Pulmonary artery endothelial cell (primary cell): ENCODE measurements around the gene GNA12. TPM values are rescaled to one million over a fixed set of nuclear protein-coding genes. Genes with fewer than 3 reads are reported as not detected.
A peak's percentile ranks its signal among the peaks of the same experiment; 100 is the strongest.

ENCODE experiments used
- DNase-seq: peaks from one replicate; pipeline ENCODE4 v3.0.0-alpha.2; 2011; ENCODE audit warnings: low read depth, low spot score
- total RNA-seq: library from RNA; depleted of rRNA; stranded (reverse); fragments of >200 nt; gene quantifications from 2 replicates; pipeline ENCODE4 v1.2.3, GENCODE V29; 2014

GNA12 gene
- total RNA-seq, 1 donor from 2014 or later = 20.4 TPM

DNA sequence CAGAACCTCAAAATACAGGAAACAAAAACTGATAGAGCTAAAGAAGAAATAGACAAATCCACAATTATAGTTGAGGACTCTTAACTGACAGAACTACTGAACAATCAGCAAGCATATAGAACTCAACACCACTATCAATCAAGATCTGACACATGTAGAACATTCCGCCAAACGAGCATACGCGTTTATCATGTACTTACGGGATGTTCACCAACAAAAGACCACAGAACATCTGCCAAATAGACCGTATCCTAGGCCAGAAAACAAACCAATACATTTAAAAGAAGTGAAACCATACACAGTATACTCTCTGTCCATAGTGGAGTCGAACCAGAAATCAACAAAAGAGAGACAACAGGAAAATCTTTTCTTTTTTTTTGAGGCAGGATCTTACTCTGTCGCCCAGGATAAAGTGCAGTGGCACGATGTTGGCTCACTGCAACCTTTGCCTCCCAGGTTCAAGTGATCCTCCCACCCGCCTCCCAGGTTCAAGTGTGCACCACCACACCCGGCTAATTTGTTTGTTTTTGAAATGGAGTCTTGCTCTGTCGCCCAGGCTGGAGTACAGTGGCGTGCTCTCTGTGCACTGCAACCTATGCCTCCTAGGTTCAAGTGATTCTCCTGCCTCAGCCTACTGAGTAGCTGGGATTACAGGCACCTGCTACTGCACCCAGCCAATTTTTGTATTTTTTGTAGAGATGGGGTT lies 5.1 kb downstream of the GNA12 start:
- DNase-seq = peak; percentile 36

DNA sequence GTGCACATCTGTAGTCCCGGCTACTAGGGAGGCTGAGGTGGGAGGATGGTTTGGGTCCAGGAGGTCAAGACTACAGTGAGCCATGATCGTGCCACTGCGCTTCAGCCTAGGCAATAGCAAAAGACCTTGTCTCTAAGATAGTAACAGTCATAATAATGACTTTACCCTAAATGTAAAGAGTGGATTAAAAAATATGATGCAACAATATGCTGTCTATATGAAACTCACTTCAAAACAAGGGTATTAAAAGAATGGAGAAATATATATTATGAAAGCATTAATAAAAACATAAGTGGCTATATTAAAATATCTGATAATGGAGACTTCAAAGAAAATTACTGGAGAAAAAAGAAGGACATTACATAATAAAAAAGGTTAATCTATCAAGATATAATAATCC lies 5.7 kb downstream of the GNA12 start:
- DNase-seq = no peak

DNA sequence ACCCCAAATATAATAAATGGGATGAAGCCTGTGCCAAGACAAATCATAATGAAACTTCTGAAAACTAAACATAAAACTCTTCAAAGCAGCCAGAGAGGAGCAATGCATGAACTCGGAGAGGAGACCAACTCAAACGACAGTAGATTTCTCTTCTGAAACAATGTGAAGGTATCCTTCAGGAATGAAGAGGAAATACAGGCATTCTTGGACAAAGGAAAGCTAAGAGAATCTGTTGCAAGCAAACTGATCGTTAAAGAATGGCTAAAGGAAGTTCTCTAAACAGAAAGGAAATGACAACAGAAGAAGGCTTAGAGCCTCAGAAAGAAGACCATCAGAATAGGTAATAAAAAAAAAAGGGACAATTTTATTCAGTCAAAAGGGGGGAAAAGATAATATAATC lies 6.6 kb downstream of the GNA12 start:
- DNase-seq = peak; percentile 27

DNA sequence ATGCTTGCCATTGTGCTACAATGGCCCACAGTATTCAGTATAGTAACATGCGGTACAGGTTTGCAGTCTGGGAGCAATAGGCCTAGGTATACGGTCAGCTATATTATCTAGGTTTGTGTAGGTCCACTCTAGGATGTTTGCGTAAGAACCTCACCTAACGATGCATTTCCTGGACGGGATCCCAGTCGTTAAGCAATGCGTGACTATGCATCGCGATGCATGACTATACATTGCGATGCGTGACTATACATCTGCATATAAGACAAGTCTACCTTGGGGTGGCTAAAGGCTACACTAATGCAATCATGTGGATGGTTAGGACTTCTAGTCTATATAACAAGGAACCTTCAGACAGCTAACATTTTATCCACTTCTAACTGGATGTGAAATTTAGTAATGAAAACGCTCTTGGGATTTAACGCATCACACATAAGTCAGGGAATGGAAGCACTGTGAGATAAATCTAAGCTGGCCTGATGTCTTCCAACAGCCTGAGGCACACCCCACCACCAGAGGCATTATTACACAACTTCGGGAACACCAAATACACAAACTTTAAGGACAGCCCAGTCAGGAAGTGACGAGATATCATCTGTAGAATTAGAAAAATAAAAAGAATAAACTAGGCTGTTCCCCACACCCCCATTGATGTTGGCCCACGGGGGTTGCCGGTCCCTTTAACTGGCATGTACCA lies 9.2 kb downstream of the GNA12 start:
- no peak for DNase-seq

DNA sequence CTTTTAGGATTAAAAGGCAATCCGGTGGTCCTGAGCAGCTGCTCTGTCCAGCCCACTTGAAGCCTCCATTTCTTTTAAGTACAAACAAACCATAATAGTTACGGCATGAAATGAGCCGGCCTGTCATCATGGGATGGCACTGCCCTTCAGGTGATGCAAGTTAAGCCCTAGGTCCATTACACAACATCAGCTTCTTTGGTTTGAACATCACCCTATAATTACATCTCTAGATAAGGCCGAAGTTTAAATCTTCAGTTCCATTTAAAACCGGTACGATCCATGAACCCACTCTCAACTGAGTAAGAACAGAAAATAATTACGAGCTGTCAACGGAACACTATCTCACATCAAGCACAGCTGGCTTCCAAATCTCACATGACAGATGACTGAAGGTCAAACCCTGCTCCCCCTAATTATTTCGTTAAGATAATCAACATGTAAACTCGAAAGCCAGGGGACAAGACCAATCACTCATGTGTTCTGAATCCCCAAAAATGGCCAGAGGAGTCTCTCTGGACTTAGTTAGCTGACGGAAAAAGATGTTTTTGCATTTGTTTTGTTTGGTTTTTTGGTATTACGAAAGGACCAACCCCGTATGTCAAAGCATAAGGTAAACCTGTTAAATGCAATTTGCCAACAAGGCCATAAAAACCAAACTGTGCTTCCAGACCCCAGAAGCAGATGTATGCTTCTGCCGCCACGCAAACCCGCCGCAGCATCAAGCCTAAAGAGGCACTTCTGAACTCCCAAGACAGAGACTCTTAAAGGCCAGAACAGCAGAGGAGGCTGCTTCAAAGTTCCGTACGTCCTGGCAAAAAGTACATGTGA lies 10.8 kb downstream of the GNA12 start:
- no peak for DNase-seq

DNA sequence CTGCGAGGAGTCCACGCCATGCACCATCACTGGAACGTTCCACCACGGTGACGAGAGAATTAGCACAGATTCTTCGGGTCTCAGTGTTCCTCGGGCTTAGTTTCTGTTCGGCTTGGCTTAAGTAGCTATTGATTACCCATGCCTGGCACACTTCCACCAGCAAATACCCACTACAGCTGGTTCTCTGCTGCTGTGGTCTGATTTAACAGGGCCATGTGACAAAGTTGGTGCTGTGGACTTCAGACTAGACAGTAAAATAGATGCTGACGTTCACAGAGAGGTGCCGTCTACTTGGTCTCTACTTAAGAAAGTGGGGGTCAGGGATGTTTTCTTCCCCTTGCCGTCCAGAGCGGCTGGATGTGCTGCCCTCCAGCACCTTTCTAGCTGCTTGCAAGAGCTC lies 11.6 kb downstream of the GNA12 start:
- DNase-seq = no peak

DNA sequence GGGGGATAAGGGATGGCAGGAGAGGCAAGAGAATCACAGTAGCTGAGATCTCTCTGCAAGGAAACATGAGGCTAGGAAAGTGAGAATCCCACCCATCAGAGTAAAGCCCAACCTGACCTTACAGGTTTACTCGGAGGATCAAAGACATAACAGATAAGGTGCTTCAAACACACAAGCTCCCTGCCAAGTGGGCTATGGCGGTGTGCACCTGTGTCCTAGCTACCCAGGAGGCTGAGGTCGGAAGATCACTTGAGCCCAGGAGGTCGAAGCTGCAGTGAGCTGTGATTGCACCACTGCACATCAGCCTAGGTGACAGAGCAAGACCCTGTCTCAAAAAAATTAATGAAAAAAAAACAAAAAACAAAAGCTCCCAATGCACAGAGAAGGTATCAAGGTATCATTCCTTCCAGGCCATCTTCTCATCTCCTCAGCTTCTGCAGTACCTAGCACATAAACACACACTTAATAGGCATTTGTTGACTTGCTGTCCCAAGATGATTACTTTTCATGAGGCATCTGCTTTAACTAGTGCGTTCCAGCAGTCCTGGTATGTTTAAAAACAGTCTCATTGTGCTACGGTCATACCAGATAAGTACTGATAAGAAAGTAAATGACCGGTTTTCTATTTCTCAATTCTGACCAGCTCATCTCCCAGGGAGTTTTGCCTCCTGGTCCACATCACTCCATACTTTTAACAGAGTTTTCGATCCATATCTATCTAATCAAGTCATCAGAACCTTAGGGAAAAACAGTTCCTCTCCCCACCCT lies 13.3 kb downstream of the GNA12 start:
- DNase-seq = no peak

DNA sequence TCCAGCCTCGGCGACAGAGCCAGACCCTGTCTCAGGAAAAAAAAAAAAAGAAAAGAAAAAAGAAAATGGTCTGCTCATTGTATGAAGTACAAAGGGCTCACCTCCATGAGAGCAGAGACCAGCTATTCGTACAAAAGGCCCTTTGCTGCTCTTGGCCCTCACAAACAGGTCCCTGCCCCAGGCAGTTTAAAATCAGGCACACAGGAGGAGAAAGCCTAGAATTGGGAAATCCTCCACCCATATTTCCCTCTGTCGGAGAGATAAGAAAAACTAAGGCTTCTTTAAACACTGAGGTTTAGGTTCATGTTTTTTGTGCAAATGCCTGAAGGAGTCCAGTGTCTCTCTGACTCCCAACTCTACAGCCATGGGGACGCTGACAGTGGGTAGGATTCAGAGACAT lies 15.1 kb downstream of the GNA12 start:
- DNase-seq = no peak

DNA sequence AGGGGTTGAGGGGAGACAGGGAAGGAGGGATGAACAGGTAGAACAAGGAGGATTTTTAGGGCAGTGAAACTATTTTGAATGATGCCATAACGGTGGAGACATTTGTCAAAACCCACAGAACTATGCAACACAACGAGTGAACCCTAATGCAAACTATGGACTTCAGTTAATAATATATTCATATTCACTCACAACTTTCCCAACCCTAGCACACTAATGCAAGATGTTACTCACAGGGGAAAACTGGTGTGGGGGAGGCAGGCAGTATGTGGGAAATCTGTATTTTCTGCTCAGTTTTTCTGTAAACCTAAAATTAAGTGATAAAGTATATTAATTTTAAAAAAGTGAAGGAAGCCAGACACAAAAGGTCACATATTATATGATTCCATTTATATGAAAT lies 17.3 kb downstream of the GNA12 start:
- no peak for DNase-seq

DNA sequence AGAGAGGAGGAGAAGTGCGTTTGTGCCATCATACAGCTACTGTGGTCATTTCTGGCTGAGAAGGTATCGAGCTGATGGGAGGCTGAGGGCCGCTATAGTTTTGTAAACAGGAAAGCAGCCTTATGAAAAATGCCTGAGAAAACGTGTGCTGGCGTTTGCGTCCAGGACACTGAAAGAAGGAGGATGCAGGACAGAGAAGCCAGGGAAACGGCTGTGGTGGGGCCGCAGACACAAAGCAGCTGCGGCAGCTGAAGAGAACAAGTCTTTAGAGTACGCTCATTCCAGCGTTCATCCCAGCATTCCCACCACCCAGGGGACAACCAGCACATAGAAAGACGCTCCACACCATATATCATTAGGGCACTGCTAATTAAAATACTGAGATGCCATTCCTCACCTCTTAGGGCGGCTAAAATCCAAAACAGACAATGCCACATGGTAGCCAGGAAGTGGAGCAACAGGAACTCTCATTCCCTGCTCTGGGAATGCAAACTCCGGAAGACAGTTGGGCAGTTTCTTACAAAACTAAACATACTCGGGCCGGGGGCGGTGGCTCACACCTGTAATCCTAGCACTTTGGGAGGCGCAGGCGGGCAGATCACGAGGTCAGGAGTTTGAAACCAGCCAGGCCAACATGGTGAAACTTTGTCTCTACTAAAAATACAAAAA lies 18.4 kb downstream of the GNA12 start:
- no peak for DNase-seq

DNA sequence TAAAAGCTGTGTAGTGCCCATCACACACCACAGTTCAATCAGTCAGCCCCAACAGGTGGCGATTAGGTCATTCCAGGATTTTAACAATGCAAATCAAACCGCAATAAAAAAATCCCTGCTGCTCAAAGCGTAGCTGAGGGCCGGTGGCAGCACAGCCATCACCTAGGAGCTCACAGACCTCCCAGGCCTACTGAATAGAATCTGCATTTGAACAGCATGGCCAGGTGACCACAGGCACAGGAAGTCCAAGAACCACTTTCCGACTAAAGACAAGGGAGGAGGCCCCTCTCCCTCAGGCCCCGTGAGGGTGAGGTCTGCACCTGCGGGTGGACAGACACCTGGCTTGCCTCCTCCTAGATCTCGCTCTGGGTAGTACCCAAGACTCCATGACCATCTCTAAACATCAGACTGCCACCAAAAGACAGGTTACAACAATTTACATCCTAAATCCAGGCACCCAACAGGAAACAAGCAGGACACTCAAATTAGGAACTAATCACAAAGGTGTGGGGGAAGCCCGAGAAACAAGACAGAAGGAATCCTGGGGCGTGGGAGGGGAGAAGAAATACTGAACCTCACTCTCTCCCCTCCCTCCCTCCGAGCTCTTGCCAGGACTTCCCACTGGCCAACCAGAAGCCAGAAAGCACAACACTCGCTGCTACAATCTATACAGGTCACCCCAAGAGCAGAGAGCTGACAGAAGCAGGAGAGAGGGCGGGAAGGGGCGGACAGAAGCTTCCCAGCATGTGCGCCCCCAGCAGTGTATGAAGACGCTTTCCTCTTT lies 19.2 kb downstream of the GNA12 start:
- no peak for DNase-seq

DNA sequence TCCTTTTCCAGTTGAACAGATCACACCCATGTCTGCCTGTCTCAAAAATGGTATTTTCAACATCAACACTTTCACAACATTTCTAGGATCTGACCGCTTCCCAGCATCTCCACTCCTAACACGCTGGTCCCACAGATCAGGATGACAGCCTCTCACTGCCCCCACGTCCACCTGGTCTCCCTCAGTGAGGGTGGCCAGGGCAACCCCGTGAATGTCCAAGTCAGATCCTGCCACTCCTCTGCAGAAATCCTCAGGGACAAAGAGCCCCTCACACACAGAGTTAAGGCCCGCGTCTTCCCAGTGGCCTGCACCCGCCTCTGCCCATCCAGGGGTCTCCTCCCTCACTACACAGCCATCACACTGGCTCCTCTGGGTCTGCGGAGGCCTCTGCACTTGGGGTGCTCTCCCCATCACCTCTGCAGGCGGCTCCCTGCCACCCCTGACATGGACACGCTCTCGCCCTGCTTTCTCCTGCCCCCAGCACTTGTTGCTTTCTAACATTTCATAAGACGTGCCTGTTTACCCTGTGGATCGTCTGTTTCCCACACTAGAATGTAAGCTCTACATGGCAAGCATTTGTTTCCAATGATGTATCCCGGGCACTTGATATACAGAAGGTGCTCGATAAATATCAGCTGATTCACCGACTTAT lies 20.0 kb downstream of the GNA12 start:
- no peak for DNase-seq

DNA sequence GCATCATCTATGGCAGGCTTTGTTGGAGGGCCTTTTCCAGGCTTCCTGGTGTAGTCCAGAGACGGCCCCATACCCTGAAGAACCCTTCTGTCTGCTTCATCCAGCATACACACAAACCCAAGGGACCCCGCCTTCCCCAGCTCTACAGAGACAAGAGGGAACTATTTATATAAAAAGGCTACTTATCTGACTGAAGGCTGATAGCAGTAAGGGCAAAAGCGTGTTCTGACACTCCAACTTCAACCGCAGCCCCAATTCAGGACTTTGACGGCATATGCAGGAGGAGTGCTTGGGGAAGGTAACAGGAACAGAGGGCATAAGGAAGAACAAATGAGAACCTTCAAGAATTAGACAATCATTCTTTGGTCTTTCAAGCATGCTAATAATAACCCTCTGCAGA lies 21.0 kb downstream of the GNA12 start:
- DNase-seq = no peak

DNA sequence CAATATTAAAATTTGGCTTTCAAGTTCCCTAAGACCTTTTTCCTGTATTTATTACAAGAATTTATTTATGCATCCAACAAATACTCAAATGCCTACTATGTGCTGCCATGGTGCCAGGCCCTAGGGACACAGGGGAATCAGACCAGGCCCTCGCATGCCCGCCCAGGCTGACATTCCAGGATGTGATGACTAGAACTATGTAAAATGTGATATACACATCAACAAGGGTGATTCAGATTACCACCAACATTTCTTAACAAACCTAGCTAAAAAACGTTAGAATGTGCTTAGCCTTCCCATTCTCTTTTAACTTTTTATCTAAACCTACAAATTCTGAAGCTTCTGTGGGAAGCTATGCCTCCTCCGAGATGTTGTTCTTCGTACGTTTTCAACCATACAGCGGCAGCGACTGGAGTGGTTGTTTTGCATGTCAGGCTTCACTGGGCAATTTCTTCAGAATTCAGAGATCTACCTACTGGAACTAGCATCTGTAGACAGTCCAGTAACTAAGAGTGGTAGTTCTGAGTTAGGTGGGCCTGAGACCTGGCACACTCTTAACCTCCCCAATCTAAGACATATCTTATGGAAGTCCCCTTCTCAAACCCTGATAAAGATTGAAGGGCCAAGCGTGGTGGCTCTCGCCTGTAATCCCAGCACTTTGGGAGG lies 22.1 kb downstream of the GNA12 start:
- DNase-seq = peak; percentile 48

DNA sequence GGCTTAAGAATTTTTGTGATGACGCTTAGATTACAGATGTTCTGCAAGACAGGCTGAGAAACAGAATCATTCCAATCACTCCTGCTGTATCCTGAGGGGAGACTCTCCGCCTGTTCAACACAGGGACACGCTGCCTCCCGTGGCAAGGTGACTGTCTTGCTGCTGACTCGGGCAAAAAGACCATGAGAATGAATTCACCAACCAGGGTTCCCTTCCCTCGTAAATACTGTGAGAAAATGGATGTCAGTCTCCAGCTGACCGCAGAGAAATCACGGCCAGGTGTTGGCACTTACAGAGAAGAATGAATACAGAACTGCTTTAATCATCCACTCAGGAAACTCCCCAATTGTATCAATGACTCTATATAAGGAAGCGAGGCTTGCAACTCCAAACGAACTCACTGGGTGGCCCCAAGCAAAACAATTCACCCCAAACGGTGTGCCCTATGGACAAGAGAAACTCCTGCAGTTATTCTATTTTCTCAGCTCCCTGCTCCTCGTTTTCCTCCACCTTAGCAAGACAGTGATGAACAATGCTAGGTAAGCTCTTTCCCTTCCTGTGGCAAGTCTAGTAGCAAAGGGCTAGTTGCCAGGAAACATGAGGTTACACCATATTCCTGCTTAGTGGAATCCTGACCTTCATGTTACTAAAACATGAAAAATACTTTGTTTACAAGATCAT lies 22.8 kb downstream of the GNA12 start:
- peak; percentile 24 for DNase-seq

DNA sequence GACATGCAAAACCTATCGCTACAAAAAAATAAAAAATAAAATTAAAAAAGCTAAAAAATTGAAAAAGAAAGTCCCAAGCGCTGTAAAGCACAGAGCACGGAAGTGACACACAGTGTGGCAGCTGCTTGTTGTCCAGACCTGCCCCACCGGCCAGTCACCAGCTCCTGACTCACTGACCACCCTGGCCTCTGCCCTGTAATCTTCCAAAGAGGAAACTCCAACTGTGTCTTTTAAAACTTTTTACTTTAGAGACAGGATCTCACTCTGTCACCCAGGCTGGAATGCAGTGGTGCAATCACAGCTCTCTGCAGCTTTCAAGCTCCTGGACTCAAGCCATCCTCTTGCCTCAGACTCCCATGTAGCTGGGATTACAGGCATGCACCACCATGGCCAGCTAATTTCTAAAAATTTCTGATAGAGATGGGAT lies 23.6 kb downstream of the GNA12 start:
- DNase-seq = peak; percentile 55

DNA sequence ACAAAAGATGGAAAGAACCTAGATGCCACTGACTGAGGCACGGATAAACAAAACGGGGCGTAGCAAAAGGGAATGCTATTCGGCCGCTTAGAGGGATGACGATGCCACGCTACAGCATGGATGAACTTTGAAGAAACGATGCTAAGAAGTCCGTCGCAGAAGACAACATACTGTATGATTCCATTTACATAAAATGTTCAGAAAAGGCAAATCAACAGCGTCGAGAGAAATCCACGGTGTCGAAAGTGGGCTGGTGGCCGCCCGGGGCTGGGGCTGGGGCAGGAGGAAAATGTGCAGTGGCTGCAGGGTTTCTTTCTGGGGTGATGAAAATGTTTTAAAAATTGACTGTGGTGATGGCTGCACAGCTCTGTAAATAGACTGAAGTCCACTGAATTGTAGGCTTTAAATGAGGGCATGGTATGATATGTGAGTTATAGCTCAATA lies 24.1 kb downstream of the GNA12 start:
- DNase-seq = no peak

DNA sequence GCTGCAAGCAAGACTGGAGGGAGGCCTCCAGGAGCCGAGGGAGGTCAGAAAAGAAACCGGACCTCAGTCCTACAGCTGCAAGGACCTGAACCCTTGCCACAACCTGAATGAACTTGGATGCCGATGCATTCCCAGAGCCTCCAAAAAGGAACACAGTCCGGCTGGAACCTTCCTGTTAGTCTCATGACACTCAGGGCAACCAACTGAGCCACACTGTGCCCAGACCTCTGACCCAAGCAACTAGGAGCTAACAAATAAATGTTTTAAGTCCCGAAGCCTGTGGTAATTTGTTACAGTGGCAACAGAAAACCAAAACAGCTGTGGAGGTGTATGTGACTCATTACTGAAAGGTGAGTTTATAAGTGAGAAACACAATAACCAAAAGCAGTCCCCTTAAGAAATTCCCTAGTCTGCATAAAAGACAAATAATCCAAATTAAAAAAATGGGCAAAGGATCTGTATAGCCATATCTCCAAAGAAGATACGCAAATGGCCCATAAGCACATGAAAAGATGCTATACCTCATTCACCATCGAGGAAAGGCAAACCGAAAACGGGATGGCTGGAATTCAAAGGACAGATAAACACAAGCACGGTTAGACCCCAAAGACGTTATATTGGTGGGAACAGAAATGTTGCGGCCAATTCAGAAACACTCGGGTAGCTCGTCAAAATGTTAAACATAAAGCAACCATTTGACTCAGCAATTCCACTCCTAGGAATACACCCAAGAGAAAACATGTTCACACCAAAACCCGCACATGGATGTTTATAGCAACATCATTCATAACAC lies 24.8 kb downstream of the GNA12 start:
- DNase-seq = no peak
